Esophagus muscularis mucosa (tissue), 4 donors: Measurements from ENCODE around the gene SPATA9. TPM values are rescaled to one million over a fixed set of nuclear protein-coding genes. Genes with fewer than 3 reads are reported as not detected.

Source experiments
- DNase-seq: peaks from one replicate; pipeline ENCODE4 v3.0.0-alpha.2; 2017; ENCODE audit errors: extremely low spot score
- H3K27ac ChIP-seq, 4 donors: fragments of 200-600 bp; sonication (generic); replicated peaks in 1 of 4; 1 replicate in 3 of 4; 2 replicates in 1 of 4; pipeline ENCODE4 v1.5.1; 2016 to 2019; ENCODE audit warnings: mild to moderate bottlenecking in 1 of 4
- H3K27me3 ChIP-seq, 4 donors: fragments of 200-600 bp; sonication (generic); one replicate each; pipeline versions ENCODE4 v1.5.1 to v1.6.0; 2016 to 2019
- H3K36me3 ChIP-seq, 4 donors: fragments of 200-600 bp; sonication (generic); one replicate each; pipeline ENCODE4 v1.5.1; 2016 to 2019
- H3K4me1 ChIP-seq, 4 donors: fragments of 200-600 bp; sonication (generic); one replicate each; pipeline ENCODE4 v1.5.1; 2016 to 2019
- H3K4me3 ChIP-seq, 4 donors: fragments of 200-600 bp; sonication (generic); 1 replicate in 2 of 4; 2 replicates in 2 of 4; pipeline ENCODE4 v1.5.1; 2016 to 2019; ENCODE audit warnings: mild to moderate bottlenecking in 4 of 4, moderate library complexity in 1 of 4
- H3K9me3 ChIP-seq, 4 donors: fragments of 200-600 bp; sonication (generic); 1 replicate in 3 of 4; 2 replicates in 1 of 4; pipeline ENCODE4 v1.5.1; 2016 to 2019
- EP300 ChIP-seq: sonication (generic); formaldehyde crosslinking; IDR thresholded peaks from one replicate; pipeline ENCODE4 v1.6.1; 2017; ENCODE audit warnings: antibody characterized with exemption
- POLR2A ChIP-seq: fragments of 450-650 bp; IDR thresholded peaks from one replicate; pipeline ENCODE4 v1.6.1; 2017; ENCODE audit warnings: antibody characterized with exemption, moderate library complexity, mild to moderate bottlenecking, low read depth
- POLR2AphosphoS5 ChIP-seq, 2 donors: sonication (generic); formaldehyde crosslinking; IDR thresholded peaks; one replicate each; pipeline ENCODE4 v1.6.1; 2017; ENCODE audit warnings: antibody characterized with exemption in 2 of 2
- WGBS: methylation state at CpG from one replicate; pipeline ENCODE4 v1.1.5; 2018; 5-methylcytosine and 5-hydroxymethylcytosine counted together
- intact Hi-C: fragments of 100-400 bp; cut with DNase I; formaldehyde crosslinking; loops from one replicate; pipeline ENCODE4 v1.15.1; 2023
- total RNA-seq, 4 donors: library from RNA; depleted of rRNA; stranded (reverse); fragments of >200 nt; gene quantifications; one replicate each; pipeline versions ENCODE4 v1.1.0 to v1.2.1, GENCODE V29; 2016
- TF ChIP-seq, protein P1 (sequence below), 3 experiments: fragments of 200-600 bp in 2 of 3; fragments of 450-650 bp in 1 of 3; sonication (generic) in 2 of 3; IDR thresholded peaks; one replicate each; pipeline ENCODE4 v1.5.1; 2017 to 2019; ENCODE audit warnings: antibody characterized with exemption in 3 of 3, mild to moderate bottlenecking in 2 of 3, moderate library complexity in 1 of 3

SPATA9 gene, protein sequence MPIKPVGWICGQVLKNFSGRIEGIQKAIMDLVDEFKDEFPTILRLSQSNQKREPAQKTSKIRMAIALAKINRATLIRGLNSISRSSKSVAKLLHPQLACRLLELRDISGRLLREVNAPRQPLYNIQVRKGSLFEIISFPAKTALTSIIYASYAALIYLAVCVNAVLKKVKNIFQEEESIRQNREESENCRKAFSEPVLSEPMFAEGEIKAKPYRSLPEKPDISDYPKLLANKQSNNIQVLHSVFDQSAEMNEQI
- total RNA-seq: not detected

DNA sequence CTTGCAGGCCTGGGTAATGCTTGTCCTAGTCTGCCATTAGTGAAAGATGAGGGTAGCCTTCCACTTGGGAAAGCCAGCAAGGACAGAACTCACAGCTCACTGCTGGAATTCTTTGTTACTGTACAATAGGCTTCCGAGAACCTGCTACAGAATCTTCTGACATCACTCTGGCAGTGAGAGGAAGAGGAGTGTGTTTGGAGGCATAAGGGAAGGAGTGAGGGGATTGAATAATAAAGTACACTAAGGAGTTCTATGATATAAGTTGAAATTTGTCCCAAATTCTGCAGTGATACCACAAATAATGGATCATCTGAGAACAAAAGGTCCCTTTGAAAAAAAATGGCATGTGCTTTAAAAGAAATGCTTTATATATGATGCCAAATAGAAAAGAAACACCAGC lies at the start of gene SPATA9:
TSS of gene SPATA9 (minus strand) at position 101 of the 400 bp plus-strand sequence. CDS start 137 bp downstream, outside the sequence.
- no peak within 1 kb of the TSS for H3K4me3 ChIP-seq
- 76% methylated on average over 1 of the region's 1 CpG for WGBS
- no peak for DNase-seq
- TF ChIP-seq EP300: no peak
- TF ChIP-seq, protein P1, sequence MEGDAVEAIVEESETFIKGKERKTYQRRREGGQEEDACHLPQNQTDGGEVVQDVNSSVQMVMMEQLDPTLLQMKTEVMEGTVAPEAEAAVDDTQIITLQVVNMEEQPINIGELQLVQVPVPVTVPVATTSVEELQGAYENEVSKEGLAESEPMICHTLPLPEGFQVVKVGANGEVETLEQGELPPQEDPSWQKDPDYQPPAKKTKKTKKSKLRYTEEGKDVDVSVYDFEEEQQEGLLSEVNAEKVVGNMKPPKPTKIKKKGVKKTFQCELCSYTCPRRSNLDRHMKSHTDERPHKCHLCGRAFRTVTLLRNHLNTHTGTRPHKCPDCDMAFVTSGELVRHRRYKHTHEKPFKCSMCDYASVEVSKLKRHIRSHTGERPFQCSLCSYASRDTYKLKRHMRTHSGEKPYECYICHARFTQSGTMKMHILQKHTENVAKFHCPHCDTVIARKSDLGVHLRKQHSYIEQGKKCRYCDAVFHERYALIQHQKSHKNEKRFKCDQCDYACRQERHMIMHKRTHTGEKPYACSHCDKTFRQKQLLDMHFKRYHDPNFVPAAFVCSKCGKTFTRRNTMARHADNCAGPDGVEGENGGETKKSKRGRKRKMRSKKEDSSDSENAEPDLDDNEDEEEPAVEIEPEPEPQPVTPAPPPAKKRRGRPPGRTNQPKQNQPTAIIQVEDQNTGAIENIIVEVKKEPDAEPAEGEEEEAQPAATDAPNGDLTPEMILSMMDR (IDR thresholded peaks at IDR 0.05): no peak
- intact Hi-C loops: no loop called here
- no peaks in the 10 kb centered on the region for H3K36me3 ChIP-seq
- H3K27me3 ChIP-seq: no peaks in the 10 kb centered on the region
- no peaks in the 10 kb centered on the region for H3K9me3 ChIP-seq
- H3K27ac ChIP-seq: no peak within 1 kb of the TSS
- no peaks in the 10 kb centered on the region for H3K4me1 ChIP-seq

DNA sequence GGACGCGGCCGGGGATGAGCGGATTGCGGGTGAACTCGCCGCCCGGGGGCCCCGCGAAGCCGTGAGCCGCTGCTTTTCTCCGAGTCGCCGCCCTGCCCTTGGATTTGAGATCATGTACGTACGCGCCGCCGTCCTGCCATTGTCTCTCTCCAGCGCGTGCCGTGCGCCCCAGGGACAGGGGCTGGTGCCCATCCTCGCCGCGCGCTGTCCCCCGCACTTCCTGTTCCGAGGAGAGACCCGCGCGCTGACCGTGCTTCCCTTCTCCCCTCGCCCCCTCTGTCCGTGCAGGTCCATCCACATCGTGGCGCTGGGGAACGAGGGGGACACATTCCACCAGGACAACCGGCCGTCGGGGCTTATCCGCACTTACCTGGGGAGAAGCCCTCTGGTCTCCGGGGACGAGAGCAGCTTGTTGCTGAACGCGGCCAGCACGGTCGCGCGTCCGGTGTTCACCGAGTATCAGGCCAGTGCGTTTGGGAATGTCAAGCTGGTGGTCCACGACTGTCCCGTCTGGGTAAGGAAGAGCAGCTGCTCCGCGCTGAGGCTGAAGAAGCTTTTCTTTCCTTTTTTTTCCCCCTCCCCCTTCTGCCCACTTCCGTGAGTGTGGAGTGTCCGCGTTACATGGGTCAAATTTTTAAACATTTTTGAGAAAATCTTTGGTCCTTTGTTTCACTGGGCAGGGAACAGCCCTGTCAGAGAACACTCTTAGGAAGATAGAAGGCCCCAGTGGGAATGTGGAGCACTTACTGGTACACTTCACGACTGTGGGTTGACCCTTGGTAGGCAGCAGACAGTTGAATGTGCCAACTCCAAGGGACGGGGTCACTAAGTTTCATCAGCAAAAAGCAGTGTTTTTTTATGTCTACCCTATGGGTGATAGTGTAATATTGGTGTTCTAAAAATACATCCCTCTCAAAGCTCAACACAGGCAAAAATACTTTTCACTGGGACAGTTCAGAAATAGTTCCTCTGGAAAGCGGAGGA lies 49.1 kb upstream of the SPATA9 start:
- H3K27ac ChIP-seq: peak overlapping the region; percentile 93 to 99 (median 96)
- TF ChIP-seq, protein P1 (IDR thresholded peaks at IDR 0.05): no peak
- TF ChIP-seq POLR2AphosphoS5 (IDR thresholded peaks at IDR 0.05): peak in 1 of 2 donors; percentile 49
- WGBS: 5% methylated on average over 11 of the region's 64 CpGs
- intact Hi-C loops: loop anchor here (2.0 to 5.0 kb wide), 2 partner anchors 65 to 85 kb away; partner anchors contain the start of gene RFESD
- no peak for DNase-seq
- H3K9me3 ChIP-seq: no peaks in the 10 kb centered on the region
- no peaks in the 10 kb centered on the region for H3K27me3 ChIP-seq
- peaks cover 45 to 81% (median 71%) of the 10 kb centered on the region in 4 donors for H3K4me1 ChIP-seq
- H3K4me3 ChIP-seq: peak overlapping the region; percentile 72 to 92 (median 76)
- H3K36me3 ChIP-seq: peaks cover 0 to 1% (median 0%) of the 10 kb centered on the region in 4 donors

DNA sequence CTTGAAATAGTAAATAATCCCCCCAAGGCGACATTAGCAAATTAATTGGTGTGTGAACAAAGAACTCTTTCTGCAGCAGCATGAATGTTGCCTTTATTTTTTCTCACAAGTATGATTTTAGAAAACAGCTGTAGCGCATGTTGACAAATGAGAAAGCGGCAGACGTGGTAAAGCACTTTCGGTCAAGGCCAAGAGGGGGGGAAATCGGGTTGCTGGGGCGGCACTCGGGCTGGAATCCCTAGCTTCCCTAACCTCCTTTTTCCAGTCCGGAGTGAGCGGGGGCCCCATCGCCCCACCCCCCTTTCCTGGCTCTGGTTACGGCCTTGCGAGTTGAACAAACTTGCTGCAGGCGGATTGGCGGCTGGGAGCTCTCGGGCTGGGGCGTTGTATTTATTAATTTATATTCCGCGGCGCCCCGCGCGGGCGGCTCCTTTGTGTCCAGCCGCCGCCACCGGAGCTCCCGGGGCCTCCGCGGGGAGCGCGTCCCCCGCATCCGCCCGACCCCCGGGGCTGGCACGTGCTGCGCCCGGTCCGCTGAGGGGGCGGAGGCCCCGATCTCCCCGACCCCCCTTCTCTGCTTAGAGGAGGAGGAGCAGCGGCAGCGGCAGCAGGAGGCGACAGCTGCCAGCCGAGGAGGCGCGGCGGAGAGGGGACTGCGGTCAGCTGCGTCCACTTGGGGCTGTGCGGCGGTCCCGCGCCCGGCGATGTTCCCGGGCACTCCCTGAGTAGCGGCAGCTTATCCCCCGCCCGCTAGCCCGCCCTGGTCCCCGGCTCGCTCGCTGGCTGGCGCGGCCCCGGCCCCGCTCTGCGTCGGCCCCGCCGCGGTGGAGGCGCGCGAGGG lies 48.2 kb upstream of the SPATA9 start, which contains the start of gene RHOBTB3:
TSS of gene RHOBTB3 (plus strand) at position 607 of the 841 bp plus-strand sequence. CDS start 347 bp downstream, outside the sequence.
- intact Hi-C loops: loop anchor here (2.0 to 5.0 kb wide), 2 partner anchors 64 to 84 kb away; partner anchors contain the start of gene RFESD
- TF ChIP-seq POLR2AphosphoS5 (IDR thresholded peaks at IDR 0.05): peak; percentile 74 to 88
- no peak for TF ChIP-seq EP300
- peak; percentile 57 for TF ChIP-seq POLR2A
- Histone ChIP-seq H3K4me1 (peaks cover 36 to 81% (median 67%) of the 10 kb centered on the region in 4 donors), H3K27ac (peak within 1 kb of the TSS; percentile 93 to 99 (median 96)), H3K36me3 (no peaks in the 10 kb centered on the region), H3K27me3 (no peaks in the 10 kb centered on the region), H3K4me3 (peak within 1 kb of the TSS; percentile 72 to 92 (median 76)), H3K9me3 (no peaks in the 10 kb centered on the region)
- DNase-seq: peak; percentile 98
- 1% methylated on average over 21 of the region's 78 CpGs for WGBS

DNA sequence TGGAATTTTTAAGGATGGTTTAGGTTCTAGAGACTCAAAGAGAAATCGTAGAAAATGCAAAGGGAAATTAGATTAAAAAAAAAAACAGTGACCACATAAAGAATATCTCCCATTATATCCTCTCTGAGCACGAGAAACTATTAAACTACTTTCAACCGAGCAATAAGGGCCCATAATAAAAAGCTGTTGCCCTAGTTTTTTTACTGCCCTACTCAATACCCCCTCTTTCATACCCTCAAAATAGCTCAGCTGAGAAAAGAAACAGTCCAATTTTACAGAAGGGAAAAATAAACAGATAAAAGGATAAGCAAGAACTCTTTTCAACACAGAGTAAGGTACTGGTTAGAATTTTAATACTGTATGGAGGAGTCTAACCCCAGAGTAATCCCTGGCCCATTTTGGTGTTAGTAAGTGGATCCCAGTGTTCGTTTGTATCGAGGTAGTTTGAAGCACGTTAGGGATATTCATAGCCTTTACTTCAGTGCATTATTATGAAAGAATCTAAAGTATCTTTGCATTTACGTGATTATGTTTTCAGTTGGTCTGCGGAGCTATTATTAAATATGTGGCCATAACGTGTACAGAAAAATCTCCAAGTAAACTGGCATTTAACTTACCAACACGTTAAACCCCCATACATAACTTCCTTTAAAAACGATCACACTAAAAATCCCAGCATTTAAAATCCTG lies 47.4 kb upstream of the SPATA9 start:
- H3K36me3 ChIP-seq: no peaks in the 10 kb centered on the region
- H3K27me3 ChIP-seq: no peaks in the 10 kb centered on the region
- WGBS: 33% methylated on average over 11 of the region's 11 CpGs
- no peak for TF ChIP-seq POLR2A
- TF ChIP-seq EP300: no peak
- TF ChIP-seq, protein P1 (IDR thresholded peaks at IDR 0.05): no peak
- no peak for TF ChIP-seq POLR2AphosphoS5 (IDR thresholded peaks at IDR 0.05)
- intact Hi-C loops: loop anchor here (2.0 to 5.0 kb wide), 2 partner anchors 63 to 83 kb away; partner anchors contain the start of gene RFESD
- H3K9me3 ChIP-seq: no peaks in the 10 kb centered on the region
- DNase-seq: no peak
- peaks cover 28 to 78% (median 64%) of the 10 kb centered on the region in 4 donors for H3K4me1 ChIP-seq
- H3K4me3 ChIP-seq: peak overlapping the region; percentile 72 to 92 (median 76)
- peak overlapping the region; percentile 93 to 99 (median 96) for H3K27ac ChIP-seq
